Measurements from ENCODE around the gene ENTHD1. TPM values are rescaled to one million over a fixed set of nuclear protein-coding genes. Genes with fewer than 3 reads are reported as not detected.

Gene ENTHD1
- total and polyA plus RNA-seq, 10 of the 15 experiments (the other 5 are each of a cell fraction or from before 2014, with no cell fraction given), result 0.09 to 0.52 (median 0.21) TPM; not detected in 1

DNA sequence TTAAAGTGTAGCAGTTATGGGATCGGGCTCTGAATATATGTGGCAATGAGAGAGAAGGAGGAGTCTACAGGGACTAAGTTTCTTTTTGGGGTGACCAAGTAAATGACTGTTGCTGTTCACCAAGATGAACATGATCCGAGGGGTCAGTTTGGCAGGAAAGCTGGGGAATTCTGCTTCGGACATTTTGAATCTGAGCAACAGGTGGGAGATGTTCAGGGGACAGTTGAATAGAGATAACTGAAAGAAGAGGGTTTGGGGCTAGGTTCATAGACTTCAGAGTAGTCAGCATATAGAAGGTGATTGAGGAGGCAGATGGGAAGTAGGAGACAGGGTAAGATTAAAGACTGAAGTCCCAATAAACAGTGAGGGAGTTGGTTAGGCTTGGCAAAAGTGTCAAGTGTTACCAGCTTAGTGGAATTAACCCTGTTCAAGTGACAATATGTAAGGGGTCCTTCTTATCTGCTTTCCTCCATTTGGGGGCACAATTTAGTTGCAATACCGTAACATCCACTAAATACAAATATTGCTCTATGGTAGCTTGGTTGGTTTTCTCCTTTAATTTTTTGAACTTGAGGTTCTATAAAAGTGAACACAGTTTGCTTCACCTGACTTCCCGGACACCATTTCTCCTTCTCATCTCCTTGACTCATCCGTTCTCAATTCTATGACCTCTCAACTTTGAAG lies 2.9 kb upstream of the ENTHD1 start:
- peaks cover 14% of the 10 kb centered on the region for H3K79me2 ChIP-seq (ENCODE audit: control insufficient read depth, insufficient read depth, low read length)
- H4K20me1 ChIP-seq (ENCODE audit: control insufficient read depth, insufficient read depth), result no peaks in the 10 kb centered on the region
- FAIRE-seq, result no peak
- H2AFZ ChIP-seq (ENCODE audit: control insufficient read depth, low read depth, low read length), result no peak overlapping the region
- no peak overlapping the region for H3K9ac ChIP-seq (ENCODE audit: control insufficient read depth, insufficient read depth, low read length)
- ChIA-PET RAD21 (ENCODE audit: unreplicated experiment) (interaction anchor here (0.7 to 6.9 kb wide), 6 partner anchors 10 to 128 kb away, joined by 3 to 91 read pairs (median 4); no protein-coding TSS in a partner anchor), POLR2A (interaction anchor here (1.0 to 1.4 kb wide), 2 partner anchors 10 to 13 kb away, joined by 3 to 5 read pairs; no protein-coding TSS in a partner anchor), SMC1A (ENCODE audit: uncharacterized antibody, unreplicated experiment) (interaction anchor here (0.8 to 7.2 kb wide), 16 partner anchors 12 to 128 kb away, joined by 3 to 108 read pairs (median 4); no protein-coding TSS in a partner anchor), CTCF (interaction anchor here (1.0 to 1.9 kb wide), 6 partner anchors 10 to 128 kb away, joined by 3 to 17 read pairs (median 4); no protein-coding TSS in a partner anchor)
- H3K27ac ChIP-seq (ENCODE audit: control insufficient read depth, insufficient read depth), result no peak overlapping the region
- intact Hi-C loops (cut with micrococcal nuclease; ENCODE audit: unreplicated experiment) (no loop called here), in situ Hi-C loops (cut with MboI) (no loop called here)
- peaks cover 24% of the 10 kb centered on the region for H3K4me1 ChIP-seq (ENCODE audit: control insufficient read depth, insufficient read depth, low read length)
- DNase-seq (ENCODE audit: low read depth, low spot score), result no peak
- H3K4me2 ChIP-seq (ENCODE audit: control insufficient read depth, insufficient read depth), result no peak overlapping the region
- no peaks in the 10 kb centered on the region for H3K36me3 ChIP-seq (ENCODE audit: control insufficient read depth in 2 of 2, insufficient read depth in 2 of 2, low read length in 1 of 2)
- H3K9me3 ChIP-seq (replicated peaks; ENCODE audit: control insufficient read depth, insufficient read depth, low read length), result no peaks in the 10 kb centered on the region
- no peak for TF ChIP-seq SIX5 (IDR thresholded peaks at IDR 0.05; ENCODE audit: low read depth, low read length, severe bottlenecking)
- TF ChIP-seq LARP7 (IDR thresholded peaks at IDR 0.05), result no peak
- no peak for TF ChIP-seq FOXK2 (IDR thresholded peaks at IDR 0.05)
- TF ChIP-seq CTCF (IDR thresholded peaks at IDR 0.05 in 2 of 3, conservative IDR thresholded peaks at IDR 0.05 in 1 of 3; ENCODE audit: control insufficient read depth in 2 of 3, extremely low read depth in 1 of 3, insufficient read depth in 1 of 3, low read depth in 3 of 3, low read length in 3 of 3), result no peak
- TF ChIP-seq TCF7 (IDR thresholded peaks at IDR 0.05; ENCODE audit: borderline replicate concordance), result no peak
- TF ChIP-seq NFXL1 (IDR thresholded peaks at IDR 0.05; ENCODE audit: borderline replicate concordance), result no peak
- no peak for TF ChIP-seq BMI1 (IDR thresholded peaks at IDR 0.05; ENCODE audit: borderline replicate concordance)
- TF ChIP-seq NR2C1 (IDR thresholded peaks at IDR 0.05), result no peak
- TF ChIP-seq ZSCAN29 (IDR thresholded peaks at IDR 0.05), result no peak
- no peak for TF ChIP-seq MEF2B (IDR thresholded peaks at IDR 0.05; ENCODE audit: partially characterized antibody, poor library complexity, severe bottlenecking)
- no peak for TF ChIP-seq ZNF384 (IDR thresholded peaks at IDR 0.05; ENCODE audit: borderline replicate concordance, low read depth, low read length)
- no peak for TF ChIP-seq BCL11A (IDR thresholded peaks at IDR 0.05; ENCODE audit: low read depth, low read length)
- no peak for TF ChIP-seq KLF5 (IDR thresholded peaks at IDR 0.05; ENCODE audit: partially characterized antibody)
- TF ChIP-seq IRF4 (IDR thresholded peaks at IDR 0.05; ENCODE audit: low read depth, low read length), result no peak
- no peak for TF ChIP-seq ZBTB4 (CRISPR knock-in tag; IDR thresholded peaks at IDR 0.05)
- TF ChIP-seq NR2C2 (IDR thresholded peaks at IDR 0.05; ENCODE audit: borderline replicate concordance, control insufficient read depth, insufficient read length, low read depth), result no peak
- no peak for TF ChIP-seq IKZF1 (conservative IDR thresholded peaks at IDR 0.05)
- H3K27me3 ChIP-seq (replicated peaks in 1 of 2; ENCODE audit: control insufficient read depth in 2 of 2, insufficient read depth in 2 of 2, low read length in 1 of 2), result no peaks in the 10 kb centered on the region
- no TSS peak for BruUV-seq (replicated peaks)
- no peak overlapping the region for H3K4me3 ChIP-seq
- ATAC-seq, result no peak
- WGBS (ENCODE audit: insufficient coverage, insufficient replicate concordance, low lambda C conversion rate, missing lambda C conversion rate), result 98% methylated on average over 6 of the region's 6 CpGs

Measured in GM12878 (cell line).